Panc1 (cell line): ENCODE results near the gene OR51D1. TPM values are rescaled to one million over a fixed set of nuclear protein-coding genes. Genes with fewer than 3 reads are reported as not detected.

Experiments used
- ATAC-seq: fragments of 200-7000 bp; cut with Tn5 transposase; 2 replicates; pipeline ENCODE4 v1.9.1; 2020; ENCODE audit warnings: mild to moderate bottlenecking, moderate library complexity
- BruUV-seq: library from RNA; stranded (reverse); fragments of 400-500 nt; replicated peaks from 2 replicates; lab custom pipeline; 2021; lab: Mats Ljungman, UMichigan
- CTCF ChIA-PET: fragments of 300-600 bp; sonication (Branson Sonifier 250); formaldehyde crosslinking; loops from one replicate; lab custom pipeline; 2022; ENCODE audit warnings: antibody characterized with exemption; lab: Charles Lee
- POLR2A ChIA-PET: fragments of 300-600 bp; sonication (Branson Sonifier 250); formaldehyde crosslinking; loops from one replicate; lab custom pipeline; 2022; ENCODE audit warnings: antibody characterized with exemption; lab: Charles Lee
- DNase-seq: peaks from one replicate; pipeline ENCODE4 v3.0.0-alpha.2; 2010; ENCODE audit warnings: low read depth, low spot score
- H3K27ac ChIP-seq: 2 replicates; pipeline ENCODE4 v1.5.1; 2011; ENCODE audit warnings: mild to moderate bottlenecking, low read length, inconsistent platforms
- H3K27me3 ChIP-seq: fragments of 200-500 bp; sonication (Bioruptor generic); 2 replicates; pipeline ENCODE4 v1.6.0; 2014; ENCODE audit warnings: low read length, inconsistent platforms; ENCODE audit not compliant: control insufficient read depth, insufficient read depth
- H3K36me3 ChIP-seq: fragments of 200-500 bp; sonication (Bioruptor generic); 2 replicates; pipeline ENCODE4 v1.5.1; 2014; ENCODE audit warnings: inconsistent platforms, mild to moderate bottlenecking, low read length, moderate library complexity; ENCODE audit not compliant: control insufficient read depth, insufficient read depth
- H3K4me1 ChIP-seq: 2 replicates; pipeline ENCODE4 v1.5.1; 2011; ENCODE audit warnings: inconsistent platforms, mild to moderate bottlenecking, low read length, moderate library complexity; ENCODE audit not compliant: control insufficient read depth, insufficient read depth
- H3K4me3 ChIP-seq, 2 experiments: 2 replicates each; pipeline ENCODE4 v1.5.1; 2011 to 2012; ENCODE audit warnings: low read depth in 2 of 2, low read length in 2 of 2, mild to moderate bottlenecking in 2 of 2, inconsistent platforms in 1 of 2, moderate library complexity in 1 of 2
- H3K9me3 ChIP-seq: fragments of 200-500 bp; sonication (Bioruptor generic); 2 replicates; pipeline ENCODE4 v1.5.1; 2014; ENCODE audit warnings: low read depth, mild to moderate bottlenecking, inconsistent platforms, low read length, moderate library complexity; ENCODE audit not compliant: control insufficient read depth, insufficient read depth
- POLR2AphosphoS5 ChIP-seq: IDR thresholded peaks from 2 replicates; pipeline ENCODE4 v1.6.1; 2012; ENCODE audit warnings: mild to moderate bottlenecking, low read depth, low read length, moderate library complexity
- REST ChIP-seq, 2 experiments: IDR thresholded peaks; 2 replicates each; pipeline ENCODE4 v1.6.1; 2011 to 2012; ENCODE audit warnings: low read depth in 2 of 2, control low read depth in 1 of 2, low read length in 1 of 2, mild to moderate bottlenecking in 1 of 2, moderate library complexity in 1 of 2; ENCODE audit not compliant: insufficient read depth in 1 of 2
- SIN3A ChIP-seq: IDR thresholded peaks from 2 replicates; pipeline ENCODE4 v1.6.1; 2012; ENCODE audit warnings: low read depth, mild to moderate bottlenecking, low read length, moderate library complexity, borderline replicate concordance; ENCODE audit not compliant: insufficient read depth
- TCF7L2 ChIP-seq: IDR thresholded peaks from 2 replicates; pipeline ENCODE4 v1.6.1; 2011; ENCODE audit warnings: mild to moderate bottlenecking, low read depth, low read length, inconsistent platforms
- in situ Hi-C: cut with HindIII; loops from 2 replicates; pipeline ENCODE4 v1.10.0; 2016; ENCODE audit warnings: low sequenced_read_pairs, low pct_unique_long_range_greater_than_20kb
- intact Hi-C: fragments of 100-400 bp; cut with micrococcal nuclease; formaldehyde crosslinking; loops from one replicate; pipeline ENCODE4 v1.10.0; 2022; ENCODE audit not compliant: unreplicated experiment
- total RNA-seq: library from RNA; stranded (reverse); gene quantifications from one replicate; pipeline ENCODE4 v1.2.1, GENCODE V29; 2021; ENCODE audit not compliant: unreplicated experiment
- TF ChIP-seq, protein P1 (sequence below): fragments of 450-650 bp; IDR thresholded peaks from 2 replicates; pipeline ENCODE4 v1.5.1; 2017; ENCODE audit warnings: mild to moderate bottlenecking

OR51D1 gene
- total RNA-seq, 1 experiment from 2014 or later = not detected

DNA sequence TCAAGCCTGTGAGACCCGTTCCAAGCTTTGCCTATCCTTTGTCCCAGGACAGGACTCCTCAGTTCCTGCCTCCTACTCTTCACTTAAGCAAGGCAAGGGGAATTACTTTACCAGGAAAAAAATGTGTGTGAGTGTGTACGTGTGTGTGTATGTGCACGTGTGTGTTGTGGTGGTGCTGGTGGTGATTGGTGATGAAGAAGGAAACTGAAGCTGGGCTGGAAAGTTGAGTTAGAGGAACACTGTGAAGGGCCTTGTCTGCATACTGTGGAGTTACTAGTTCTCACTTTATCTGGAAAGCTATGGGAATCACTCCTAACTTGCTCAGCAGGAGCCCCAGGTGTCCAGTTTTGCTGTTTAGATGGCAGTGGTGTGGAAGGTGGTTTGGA is 378 bp downstream of the OR51D1 start:
- Histone ChIP-seq H3K9me3 (no peaks in the 10 kb centered on the region), H3K4me3 (no peak overlapping the region), H3K36me3 (no peaks in the 10 kb centered on the region), H3K27me3 (peaks cover 8% of the 10 kb centered on the region; the same call in 1 of the 2 replicates), H3K27ac (no peak overlapping the region), H3K4me1 (no peaks in the 10 kb centered on the region)
- ChIA-PET POLR2A (no interaction called here), CTCF (interaction anchor here (1.2 to 2.5 kb wide), 7 partner anchors 10 to 456 kb away, joined by 3 to 13 read pairs (median 7); no protein-coding TSS in a partner anchor)
- no peak for TF ChIP-seq POLR2AphosphoS5
- in situ Hi-C loops (no loop called here), intact Hi-C loops (loop anchor here (1.0 to 10.0 kb wide), 3 partner anchors 189 to 457 kb away; no protein-coding TSS in a partner anchor)
- BruUV-seq = no TSS peak
- ATAC-seq (peak; percentile 18; the same call in 1 of the 2 replicates), DNase-seq (no peak)

- POLR2A ChIA-PET = no interaction called here
- Histone ChIP-seq H3K27me3 (peaks cover 15% of the 10 kb centered on the region), H3K4me1 (no peaks in the 10 kb centered on the region), H3K36me3 (no peaks in the 10 kb centered on the region), H3K27ac (no peak overlapping the region), H3K4me3 (no peak overlapping the region), H3K9me3 (no peaks in the 10 kb centered on the region)
- CTCF ChIA-PET = no interaction called here
- TF ChIP-seq REST (IDR thresholded peaks at IDR 0.05; ENCODE audit: insufficient read depth in 1 of 2, low read depth in 2 of 2, low read length in 1 of 2) = no peak
- ATAC-seq (no peak), DNase-seq (no peak)
- in situ Hi-C loops = no loop called here
- no TSS peak for BruUV-seq
- intact Hi-C loops = loop anchor here (10.0 kb wide), 1 partner anchor 455 kb away; no protein-coding TSS in a partner anchor
Observed at GRCh38 chr11:4639931-4640330, 2.7 kb downstream of the OR51D1 start.

- peaks cover 12% of the 10 kb centered on the region for H3K27me3 ChIP-seq
- no peaks in the 10 kb centered on the region for H3K9me3 ChIP-seq
- H3K4me3 ChIP-seq = no peak overlapping the region
- no peaks in the 10 kb centered on the region for H3K4me1 ChIP-seq
- DNase-seq = no peak
- TF ChIP-seq, protein P1, sequence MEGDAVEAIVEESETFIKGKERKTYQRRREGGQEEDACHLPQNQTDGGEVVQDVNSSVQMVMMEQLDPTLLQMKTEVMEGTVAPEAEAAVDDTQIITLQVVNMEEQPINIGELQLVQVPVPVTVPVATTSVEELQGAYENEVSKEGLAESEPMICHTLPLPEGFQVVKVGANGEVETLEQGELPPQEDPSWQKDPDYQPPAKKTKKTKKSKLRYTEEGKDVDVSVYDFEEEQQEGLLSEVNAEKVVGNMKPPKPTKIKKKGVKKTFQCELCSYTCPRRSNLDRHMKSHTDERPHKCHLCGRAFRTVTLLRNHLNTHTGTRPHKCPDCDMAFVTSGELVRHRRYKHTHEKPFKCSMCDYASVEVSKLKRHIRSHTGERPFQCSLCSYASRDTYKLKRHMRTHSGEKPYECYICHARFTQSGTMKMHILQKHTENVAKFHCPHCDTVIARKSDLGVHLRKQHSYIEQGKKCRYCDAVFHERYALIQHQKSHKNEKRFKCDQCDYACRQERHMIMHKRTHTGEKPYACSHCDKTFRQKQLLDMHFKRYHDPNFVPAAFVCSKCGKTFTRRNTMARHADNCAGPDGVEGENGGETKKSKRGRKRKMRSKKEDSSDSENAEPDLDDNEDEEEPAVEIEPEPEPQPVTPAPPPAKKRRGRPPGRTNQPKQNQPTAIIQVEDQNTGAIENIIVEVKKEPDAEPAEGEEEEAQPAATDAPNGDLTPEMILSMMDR = no peak
- no peak for TF ChIP-seq SIN3A
- TF ChIP-seq POLR2AphosphoS5 = no peak
- TF ChIP-seq REST (IDR thresholded peaks at IDR 0.05; ENCODE audit: insufficient read depth in 1 of 2, low read depth in 2 of 2, low read length in 1 of 2) = no peak
- TF ChIP-seq TCF7L2 = no peak
- H3K27ac ChIP-seq = no peak overlapping the region
- intact Hi-C loops = no loop called here
- ChIA-PET CTCF (no interaction called here), POLR2A (no interaction called here)
- H3K36me3 ChIP-seq = no peaks in the 10 kb centered on the region
- in situ Hi-C loops = no loop called here
- no TSS peak for BruUV-seq
- ATAC-seq = no peak
Observed at GRCh38 chr11:4641501-4641900, 4.2 kb downstream of the OR51D1 start.
